H9 (cell line): Measurements from ENCODE around the gene ANK3. TPM values are rescaled to one million over a fixed set of nuclear protein-coding genes. Genes with fewer than 3 reads are reported as not detected.

Experiments
- DNase-seq: peaks from one replicate; pipeline ENCODE4 v3.0.0-alpha.2; 2017
- H2AFZ ChIP-seq: one replicate; pipeline ENCODE4 v1.6.1; 2013; ENCODE audit warnings: mild to moderate bottlenecking, low read length, control low read depth, moderate library complexity
- H2AK5ac ChIP-seq: 2 replicates; pipeline ENCODE4 v1.6.1; 2013; ENCODE audit warnings: low read length, control low read depth, mixed read lengths; ENCODE audit not compliant: insufficient read length
- H2BK120ac ChIP-seq: one replicate; pipeline ENCODE4 v1.6.1; 2013; ENCODE audit warnings: low read depth, mild to moderate bottlenecking, low read length, control low read depth, inconsistent platforms; ENCODE audit not compliant: poor library complexity, severe bottlenecking
- H2BK12ac ChIP-seq: 2 replicates; pipeline ENCODE4 v1.6.1; 2013; ENCODE audit warnings: low read length, control low read depth, mixed read lengths, low read depth; ENCODE audit not compliant: insufficient read length
- H2BK15ac ChIP-seq: 2 replicates; pipeline ENCODE4 v1.6.1; 2013; ENCODE audit warnings: low read depth, low read length, control low read depth
- H2BK20ac ChIP-seq: one replicate; pipeline ENCODE4 v1.6.1; 2013; ENCODE audit warnings: low read depth, mild to moderate bottlenecking, low read length, control low read depth, inconsistent platforms; ENCODE audit not compliant: poor library complexity, severe bottlenecking
- H2BK5ac ChIP-seq: 2 replicates; pipeline ENCODE4 v1.6.1; 2013; ENCODE audit warnings: low read length, control low read depth, mixed read lengths; ENCODE audit not compliant: insufficient read length
- H3K14ac ChIP-seq: 2 replicates; pipeline ENCODE4 v1.6.1; 2013; ENCODE audit warnings: low read length, control low read depth; ENCODE audit not compliant: insufficient read depth
- H3K18ac ChIP-seq: 2 replicates; pipeline ENCODE4 v1.6.1; 2013; ENCODE audit warnings: low read depth, mild to moderate bottlenecking, mixed read lengths, low read length, control low read depth; ENCODE audit not compliant: insufficient read length
- H3K23ac ChIP-seq: 2 replicates; pipeline ENCODE4 v1.6.1; 2013; ENCODE audit warnings: low read length, control low read depth, mixed read lengths, low read depth; ENCODE audit not compliant: insufficient read length
- H3K23me2 ChIP-seq: 2 replicates; pipeline ENCODE4 v1.6.1; 2013; ENCODE audit warnings: low read depth, mild to moderate bottlenecking, mixed read lengths, low read length, control low read depth; ENCODE audit not compliant: insufficient read length, poor library complexity, severe bottlenecking
- H3K27ac ChIP-seq: 2 replicates; pipeline ENCODE4 v1.5.1; 2013; ENCODE audit warnings: low read length, control low read depth, mixed read lengths, low read depth; ENCODE audit not compliant: insufficient read length
- H3K27me3 ChIP-seq: 2 replicates; pipeline ENCODE4 v1.6.1; 2013; ENCODE audit warnings: low read length, control low read depth, inconsistent platforms; ENCODE audit not compliant: insufficient read depth
- H3K4ac ChIP-seq: 2 replicates; pipeline ENCODE4 v1.6.1; 2013; ENCODE audit warnings: low read depth, mild to moderate bottlenecking, control low read depth, inconsistent platforms, low read length, moderate library complexity
- H3K4me1 ChIP-seq: 2 replicates; pipeline ENCODE4 v1.6.1; 2013; ENCODE audit warnings: low read length, control low read depth, inconsistent platforms; ENCODE audit not compliant: insufficient read depth
- H3K4me2 ChIP-seq: 2 replicates; pipeline ENCODE4 v1.6.1; 2013; ENCODE audit warnings: low read length, control low read depth, mixed read lengths; ENCODE audit not compliant: insufficient read length, insufficient read depth
- H3K56ac ChIP-seq: 2 replicates; pipeline ENCODE4 v1.6.1; 2013; ENCODE audit warnings: low read depth, mild to moderate bottlenecking, mixed read lengths, low read length, control low read depth; ENCODE audit not compliant: insufficient read length
- H3K79me1 ChIP-seq: 2 replicates; pipeline ENCODE4 v1.6.1; 2013; ENCODE audit warnings: low read depth, mild to moderate bottlenecking, moderate library complexity, low read length, control low read depth, inconsistent platforms; ENCODE audit not compliant: insufficient read depth, poor library complexity, severe bottlenecking
- H3K79me2 ChIP-seq: 2 replicates; pipeline ENCODE4 v1.6.1; 2013; ENCODE audit warnings: low read length, control low read depth, inconsistent platforms; ENCODE audit not compliant: insufficient read depth
- H3K9ac ChIP-seq: 2 replicates; pipeline ENCODE4 v1.6.1; 2013; ENCODE audit warnings: low read length, control low read depth, mixed read lengths; ENCODE audit not compliant: insufficient read length; ENCODE audit errors: extremely low read depth
- H3K9me3 ChIP-seq: one replicate; pipeline ENCODE4 v1.6.1; 2013; ENCODE audit warnings: low read depth, low read length, inconsistent platforms; ENCODE audit not compliant: control insufficient read depth
- H3T11ph ChIP-seq: one replicate; pipeline ENCODE4 v1.6.1; 2013; ENCODE audit warnings: mild to moderate bottlenecking, low read length, control low read depth, inconsistent platforms
- H4K20me1 ChIP-seq: one replicate; pipeline ENCODE4 v1.6.1; 2013; ENCODE audit not compliant: control insufficient read depth, insufficient read length, insufficient read depth
- H4K5ac ChIP-seq: 2 replicates; pipeline ENCODE4 v1.6.1; 2013; ENCODE audit warnings: low read depth, mild to moderate bottlenecking, mixed read lengths, low read length, control low read depth; ENCODE audit not compliant: insufficient read length
- H4K8ac ChIP-seq: replicated peaks from 2 replicates; pipeline ENCODE4 v1.6.1; 2013; ENCODE audit warnings: low read length, control low read depth, mixed read lengths, low read depth; ENCODE audit not compliant: insufficient read length
- H4K91ac ChIP-seq: 2 replicates; pipeline ENCODE4 v1.6.1; 2013; ENCODE audit warnings: low read depth, mild to moderate bottlenecking, moderate library complexity, mixed read lengths, low read length, control low read depth; ENCODE audit not compliant: insufficient read length
- H3K27ac Mint-ChIP-seq, 3 experiments: 2 replicates in 2 of 3; 3 replicates in 1 of 3; pipeline ENCODE4 v1.8.0; 2020 to 2021; ENCODE audit warnings: mixed read lengths in 3 of 3, mild to moderate bottlenecking in 1 of 3, moderate library complexity in 1 of 3
- H3K27me3 Mint-ChIP-seq: 2 replicates; pipeline ENCODE4 v1.8.0; 2021; ENCODE audit warnings: low read depth, mild to moderate bottlenecking, moderate library complexity, mixed read lengths
- H3K36me3 Mint-ChIP-seq, 3 experiments: 2 replicates in 2 of 3; 3 replicates in 1 of 3; pipeline ENCODE4 v1.8.0; 2020 to 2021; ENCODE audit warnings: low read depth in 3 of 3, mixed read lengths in 3 of 3; ENCODE audit not compliant: insufficient read depth in 1 of 3
- H3K4me1 Mint-ChIP-seq, 2 experiments: 2 replicates each; pipeline ENCODE4 v1.8.0; 2020; ENCODE audit warnings: mixed read lengths in 2 of 2
- H3K4me3 Mint-ChIP-seq, 2 experiments: 2 replicates in 1 of 2; 3 replicates in 1 of 2; pipeline ENCODE4 v1.8.0; 2020 to 2021; ENCODE audit warnings: mild to moderate bottlenecking in 2 of 2, mixed read lengths in 2 of 2, moderate library complexity in 1 of 2
- H3K9me3 Mint-ChIP-seq, 2 experiments: 2 replicates in 1 of 2; 3 replicates in 1 of 2; pipeline ENCODE4 v1.8.0; 2020; ENCODE audit warnings: mild to moderate bottlenecking in 2 of 2, mixed read lengths in 2 of 2, moderate library complexity in 1 of 2
- CTCF ChIP-seq: fragments of 200-600 bp; sonication (generic); conservative IDR thresholded peaks from 3 replicates; pipeline ENCODE4 v1.8.0; 2021; ENCODE audit warnings: antibody characterized with exemption, mild to moderate bottlenecking
- WGBS: extraction: QIAGEN DNeasy Blood & Tissue Kit; methylation state at CpG from one replicate; pipeline ENCODE4 v1.1.7; 2013; ENCODE audit warnings: missing lambda C conversion rate, low lambda C conversion rate, mixed read lengths; ENCODE audit not compliant: insufficient read length; ENCODE audit errors: extremely low coverage; 5-methylcytosine and 5-hydroxymethylcytosine counted together
- total RNA-seq: library from RNA; stranded (reverse); gene quantifications from 2 replicates; pipeline ENCODE4 v1.2.1, GENCODE V29; 2021

ANK3 gene
- total RNA-seq, 1 experiment from 2014 or later = 59.6 TPM

GRCh38 chr10:60186315-60187071 lies 203.2 kb downstream of the ANK3 start:
- Mint-ChIP-seq H3K4me1 (peaks cover 0 to 11% of the 10 kb centered on the region in 2 experiments; a peak in 3 of 4 replicates), H3K9me3 (0 out of 5 replicates have a peak, but pooled peaks cover 0 to 3% of the 10 kb centered on the region in 2 experiments), H3K27ac (no peak overlapping the region; a peak in 1 of 7 replicates), H3K36me3 (peaks cover 0 to 6% (median 0%) of the 10 kb centered on the region in 3 experiments; a peak in 3 of 7 replicates), H3K27me3 (no peaks in the 10 kb centered on the region), H3K4me3 (no peak overlapping the region)
- Histone ChIP-seq H3K14ac (no peak overlapping the region), H4K20me1 (no peaks in the 10 kb centered on the region), H3K56ac (no peak overlapping the region), H3K27me3 (no peaks in the 10 kb centered on the region), H2BK5ac (no peak overlapping the region), H2AFZ (no peak overlapping the region), H2AK5ac (no peak overlapping the region), H3K4me1 (no peaks in the 10 kb centered on the region), H2BK120ac (no peak overlapping the region), H3K27ac (no peak overlapping the region), H3K79me1 (no peaks in the 10 kb centered on the region), H4K8ac (no peak overlapping the region), H3K23ac (no peak overlapping the region), H3K4ac (no peak overlapping the region), H2BK15ac (no peak overlapping the region), H4K5ac (no peak overlapping the region), H3K23me2 (no peaks in the 10 kb centered on the region), H2BK12ac (no peak overlapping the region), H3K9me3 (no peaks in the 10 kb centered on the region), H3T11ph (no peak overlapping the region), H3K9ac (no peak overlapping the region), H3K4me2 (no peak overlapping the region), H3K18ac (no peak overlapping the region), H4K91ac (no peak overlapping the region), H2BK20ac (no peak overlapping the region), H3K79me2 (no peaks in the 10 kb centered on the region)
- WGBS = no CpG with 5 or more reads among the region's 14 CpGs
- no peak for TF ChIP-seq CTCF
- no peak for DNase-seq
